Measurements from ENCODE around the gene EPN2. TPM values are rescaled to one million over a fixed set of nuclear protein-coding genes. Genes with fewer than 3 reads are reported as not detected.

The EPN2 gene
- total RNA-seq, 1 experiment from 2014 or later: 35.6 TPM

- peak overlapping the region; percentile 80 for H3K4me3 Mint-ChIP-seq (ENCODE audit: unreplicated experiment)
- H3K9me3 Mint-ChIP-seq (ENCODE audit: unreplicated experiment): no peaks in the 10 kb centered on the region
- no peaks in the 10 kb centered on the region for H3K36me3 ChIP-seq (ENCODE audit: control insufficient read depth, insufficient read depth, low read length)
- H3K36me3 Mint-ChIP-seq (ENCODE audit: insufficient read depth, unreplicated experiment): no peaks in the 10 kb centered on the region
- intact Hi-C loops (cut with micrococcal nuclease; ENCODE audit: unreplicated experiment): loop anchor here (2.0 kb wide), 1 partner anchor 404 kb away; no protein-coding TSS in a partner anchor
- CTCF ChIA-PET: interaction anchor here (0.6 to 2.4 kb wide), 24 partner anchors 9 to 1170 kb away, joined by 3 to 69 read pairs (median 4); partner anchors contain the start of genes ALDH3A2 and MAPK7
- no peaks in the 10 kb centered on the region for H3K27me3 ChIP-seq (replicated peaks; ENCODE audit: control insufficient read depth, insufficient read depth, low read length)
- H3K27me3 Mint-ChIP-seq (ENCODE audit: insufficient read depth, unreplicated experiment): no peaks in the 10 kb centered on the region
- peak overlapping the region; percentile 81 for H3K4me3 ChIP-seq (ENCODE audit: low read depth, low read length)
- H3K9me3 ChIP-seq: no peaks in the 10 kb centered on the region
- no TSS peak for BruUV-seq (replicated peaks)
- no peak for TF ChIP-seq CTCF (IDR thresholded peaks at IDR 0.05; ENCODE audit: insufficient read depth in 1 of 2, low read depth in 1 of 2, low read length in 1 of 2, severe bottlenecking in 1 of 2, unreplicated experiment in 1 of 2)
- DNase-seq: no peak
- no peaks in the 10 kb centered on the region for H3K4me1 Mint-ChIP-seq (ENCODE audit: low read depth, unreplicated experiment)
- POLR2A ChIA-PET: interaction anchor here (1.0 to 3.1 kb wide), 3 partner anchors 9 to 25 kb away, joined by 3 to 30 read pairs (median 3); partner anchors contain the start of gene MAPK7
- peaks cover 6% of the 10 kb centered on the region for H3K4me1 ChIP-seq
- H3K27ac Mint-ChIP-seq (ENCODE audit: unreplicated experiment): peak overlapping the region; percentile 68
Measured at GRCh38 chr17:19363114-19363438, 125.9 kb downstream of the EPN2 start.

- no peaks in the 10 kb centered on the region for H3K27me3 ChIP-seq (replicated peaks; ENCODE audit: control insufficient read depth, insufficient read depth, low read length)
- Mint-ChIP-seq H3K9me3 (ENCODE audit: unreplicated experiment) (no peaks in the 10 kb centered on the region), H3K27ac (ENCODE audit: unreplicated experiment) (no peak overlapping the region), H3K27me3 (ENCODE audit: insufficient read depth, unreplicated experiment) (no peaks in the 10 kb centered on the region), H3K36me3 (ENCODE audit: insufficient read depth, unreplicated experiment) (no peaks in the 10 kb centered on the region), H3K4me1 (ENCODE audit: low read depth, unreplicated experiment) (no peaks in the 10 kb centered on the region), H3K4me3 (ENCODE audit: unreplicated experiment) (peak overlapping the region; percentile 80)
- H3K4me1 ChIP-seq: peaks cover 6% of the 10 kb centered on the region
- no peak overlapping the region for H3K4me3 ChIP-seq (ENCODE audit: low read depth, low read length)
- ChIA-PET CTCF (interaction anchor here (0.6 to 2.4 kb wide), 17 partner anchors 10 to 1170 kb away, joined by 3 to 69 read pairs (median 4); partner anchors contain the start of genes ALDH3A2 and MAPK7), POLR2A (interaction anchor here (1.0 to 3.1 kb wide), 2 partner anchors 10 to 14 kb away, joined by 3 to 30 read pairs; partner anchors contain the start of gene MAPK7)
- no TSS peak for BruUV-seq (replicated peaks)
- no peak for DNase-seq
- H3K9me3 ChIP-seq: no peaks in the 10 kb centered on the region
- H3K36me3 ChIP-seq (ENCODE audit: control insufficient read depth, insufficient read depth, low read length): no peaks in the 10 kb centered on the region
- intact Hi-C loops (cut with micrococcal nuclease; ENCODE audit: unreplicated experiment): loop anchor here (2.0 kb wide), 1 partner anchor 403 kb away; no protein-coding TSS in a partner anchor
- TF ChIP-seq CTCF (IDR thresholded peaks at IDR 0.05; ENCODE audit: insufficient read depth in 1 of 2, low read depth in 1 of 2, low read length in 1 of 2, severe bottlenecking in 1 of 2, unreplicated experiment in 1 of 2): no peak
Measured at GRCh38 chr17:19363460-19364035, 126.4 kb downstream of the EPN2 start.

- ChIA-PET CTCF (interaction anchor here (0.9 to 1.7 kb wide), 2 partner anchors 13 to 82 kb away, joined by 4 to 10 read pairs; partner anchors contain the start of gene MAPK7), POLR2A (interaction anchor here (0.6 to 1.2 kb wide), 2 partner anchors 13 to 25 kb away, joined by 3 to 5 read pairs; no protein-coding TSS in a partner anchor)
- no peak for TF ChIP-seq CTCF (IDR thresholded peaks at IDR 0.05; ENCODE audit: insufficient read depth in 1 of 2, low read depth in 1 of 2, low read length in 1 of 2, severe bottlenecking in 1 of 2, unreplicated experiment in 1 of 2)
- no peaks in the 10 kb centered on the region for H3K27me3 ChIP-seq (replicated peaks; ENCODE audit: control insufficient read depth, insufficient read depth, low read length)
- peaks cover 6% of the 10 kb centered on the region for H3K4me1 Mint-ChIP-seq (ENCODE audit: low read depth, unreplicated experiment)
- no peaks in the 10 kb centered on the region for H3K9me3 ChIP-seq
- H3K27me3 Mint-ChIP-seq (ENCODE audit: insufficient read depth, unreplicated experiment): no peaks in the 10 kb centered on the region
- no peak overlapping the region for H3K4me3 ChIP-seq (ENCODE audit: low read depth, low read length)
- no peaks in the 10 kb centered on the region for H3K36me3 Mint-ChIP-seq (ENCODE audit: insufficient read depth, unreplicated experiment)
- BruUV-seq (replicated peaks): no TSS peak
- intact Hi-C loops (cut with micrococcal nuclease; ENCODE audit: unreplicated experiment): no loop called here
- no peak overlapping the region for H3K4me3 Mint-ChIP-seq (ENCODE audit: unreplicated experiment)
- H3K36me3 ChIP-seq (ENCODE audit: control insufficient read depth, insufficient read depth, low read length): no peaks in the 10 kb centered on the region
- H3K27ac Mint-ChIP-seq (ENCODE audit: unreplicated experiment): no peak overlapping the region
- no peaks in the 10 kb centered on the region for H3K9me3 Mint-ChIP-seq (ENCODE audit: unreplicated experiment)
- DNase-seq: no peak
- H3K4me1 ChIP-seq: peaks cover 11% of the 10 kb centered on the region
Measured at GRCh38 chr17:19364699-19365498, 127.7 kb downstream of the EPN2 start.
